ENCODE data around the gene RB1.

GRCh38 chr13:48253849-48254248 lies 49.7 kb upstream of the RB1 start:
- no peak for TF ChIP-seq EP300 (IDR thresholded peaks at IDR 0.05)
- no peak for TF ChIP-seq JUN (IDR thresholded peaks at IDR 0.05)
- no peak for TF ChIP-seq HOXA7 (CRISPR knock-in tag; IDR thresholded peaks at IDR 0.05)
- no peak for TF ChIP-seq CTCF (IDR thresholded peaks at IDR 0.05)
- no peak for TF ChIP-seq MAFK (IDR thresholded peaks at IDR 0.05; ENCODE audit: partially characterized antibody)
- TF ChIP-seq MAX (IDR thresholded peaks at IDR 0.05), result no peak
- no peak for TF ChIP-seq JUNB (IDR thresholded peaks at IDR 0.05)
- TF ChIP-seq POLR2A (IDR thresholded peaks at IDR 0.05; ENCODE audit: low read length), result no peak
- TF ChIP-seq KDM1A (IDR thresholded peaks at IDR 0.05; ENCODE audit: low read depth), result no peak
- no peak for TF ChIP-seq REST (IDR thresholded peaks at IDR 0.05)
- TF ChIP-seq SMC3 (IDR thresholded peaks at IDR 0.05), result no peak
- no peak for TF ChIP-seq ZC3H11A (IDR thresholded peaks at IDR 0.05)
- no peak for TF ChIP-seq PHF8 (IDR thresholded peaks at IDR 0.05; ENCODE audit: borderline replicate concordance, low read depth)

Measured in A549 (cell line).